Measurements from ENCODE around the gene SURF6. TPM values are rescaled to one million over a fixed set of nuclear protein-coding genes. Genes with fewer than 3 reads are reported as not detected.
A peak's percentile ranks its signal among the peaks of the same experiment; 100 is the strongest.
"Not testable (repeated sequence)": the region's sequence is repeated elsewhere in the genome, so short reads cannot be mapped to it uniquely, and the experiment has no call there.

SURF6 gene
- polyA plus RNA-seq, 1 experiment, result 6.2 TPM

GRCh38 chr9:133331221-133331620 lies 4.8 kb downstream of the SURF6 start:
- DNase-seq (ENCODE audit: low read depth, low spot score), result no peak
- POLR2A ChIA-PET, result interaction anchor here (0.8 kb wide), 1 partner anchor 17 kb away, joined by 3 read pairs; the partner anchor contains the start of genes MED22 and RPL7A
- CTCF ChIA-PET, result interaction anchor here (1.2 to 2.0 kb wide), 2 partner anchors 92 to 145 kb away, joined by 4 to 12 read pairs; no protein-coding TSS in a partner anchor
- TF ChIP-seq CTCF (IDR thresholded peaks at IDR 0.05; ENCODE audit: low read depth, low read length), result no peak
- Histone ChIP-seq H3K27me3 (ENCODE audit: control insufficient read depth, insufficient read depth, low read length) (no peaks in the 10 kb centered on the region), H3K4me3 (ENCODE audit: low read depth, low read length) (no peak overlapping the region), H3K27ac (ENCODE audit: low read depth, low read length) (no peak overlapping the region), H3K9me3 (ENCODE audit: control insufficient read depth, insufficient read depth, low read length) (no peaks in the 10 kb centered on the region)

- not testable (repeated sequence) for H3K27me3 ChIP-seq (ENCODE audit: control insufficient read depth, insufficient read depth, low read length); H3K27ac ChIP-seq (ENCODE audit: low read depth, low read length); H3K9me3 ChIP-seq (ENCODE audit: control insufficient read depth, insufficient read depth, low read length); DNase-seq (ENCODE audit: low read depth, low spot score); H3K4me3 ChIP-seq (ENCODE audit: low read depth, low read length)
- POLR2A ChIA-PET, result interaction anchor here (0.8 kb wide), 1 partner anchor 18 kb away, joined by 3 read pairs; the partner anchor contains the start of genes MED22 and RPL7A
- CTCF ChIA-PET, result interaction anchor here (0.8 to 2.0 kb wide), 6 partner anchors 12 to 182 kb away, joined by 3 to 12 read pairs (median 4); no protein-coding TSS in a partner anchor
- TF ChIP-seq CTCF (IDR thresholded peaks at IDR 0.05; ENCODE audit: low read depth, low read length), result peak; percentile 48
Measured at GRCh38 chr9:133329306-133330156, 6.5 kb downstream of the SURF6 start.

- H3K4me3 ChIP-seq (ENCODE audit: low read depth, low read length), result no peak overlapping the region
- POLR2A ChIA-PET, result no interaction called here
- H3K9me3 ChIP-seq (ENCODE audit: control insufficient read depth, insufficient read depth, low read length), result no peaks in the 10 kb centered on the region; the same call in 1 of the 2 replicates
- TF ChIP-seq CTCF (IDR thresholded peaks at IDR 0.05; ENCODE audit: low read depth, low read length), result no peak
- CTCF ChIA-PET, result no interaction called here
- H3K27ac ChIP-seq (ENCODE audit: low read depth, low read length), result no peak overlapping the region
- DNase-seq (ENCODE audit: low read depth, low spot score), result no peak
- H3K27me3 ChIP-seq (ENCODE audit: control insufficient read depth, insufficient read depth, low read length), result peaks cover 2% of the 10 kb centered on the region
Measured at GRCh38 chr9:133327834-133328484, 8.0 kb downstream of the SURF6 start.

GRCh38 chr9:133327021-133327420 lies 9.0 kb downstream of the SURF6 start:
- H3K4me3 ChIP-seq (ENCODE audit: low read depth, low read length); H3K27me3 ChIP-seq (ENCODE audit: control insufficient read depth, insufficient read depth, low read length); H3K27ac ChIP-seq (ENCODE audit: low read depth, low read length); POLR2A ChIA-PET; CTCF ChIA-PET; DNase-seq (ENCODE audit: low read depth, low spot score); H3K9me3 ChIP-seq (ENCODE audit: control insufficient read depth, insufficient read depth, low read length): not testable (repeated sequence)

- Histone ChIP-seq H3K27me3 (ENCODE audit: control insufficient read depth, insufficient read depth, low read length) (peaks cover 5% of the 10 kb centered on the region), H3K4me3 (ENCODE audit: low read depth, low read length) (no peak overlapping the region), H3K9me3 (ENCODE audit: control insufficient read depth, insufficient read depth, low read length) (no peaks in the 10 kb centered on the region; the same call in 1 of the 2 replicates), H3K27ac (ENCODE audit: low read depth, low read length) (no peak overlapping the region)
- no peak for DNase-seq (ENCODE audit: low read depth, low spot score)
- no peak for TF ChIP-seq CTCF (IDR thresholded peaks at IDR 0.05; ENCODE audit: low read depth, low read length)
- ChIA-PET POLR2A (no interaction called here), CTCF (no interaction called here)
Measured at GRCh38 chr9:133323991-133324703, 11.8 kb downstream of the SURF6 start.

Data from AG04450 (cell line).